Endothelial cell (in vitro differentiated cells): ENCODE measurements around the gene AFF2. TPM values are rescaled to one million over a fixed set of nuclear protein-coding genes. Genes with fewer than 3 reads are reported as not detected.

Experiments used
- DNase-seq: peaks from one replicate; pipeline ENCODE4 v3.0.0; 2021; ENCODE audit warnings: low spot score
- H3K27ac Mint-ChIP-seq: one replicate; pipeline ENCODE4 v1.8.0; 2021; ENCODE audit warnings: mixed read lengths, inconsistent platforms; ENCODE audit not compliant: unreplicated experiment
- H3K27me3 Mint-ChIP-seq: one replicate; pipeline ENCODE4 v1.8.0; 2021; ENCODE audit warnings: mild to moderate bottlenecking, moderate library complexity, mixed read lengths, inconsistent platforms; ENCODE audit not compliant: unreplicated experiment
- H3K36me3 Mint-ChIP-seq: one replicate; pipeline ENCODE4 v1.8.0; 2021; ENCODE audit warnings: mild to moderate bottlenecking, low read depth, mixed read lengths, inconsistent platforms; ENCODE audit not compliant: unreplicated experiment
- H3K4me1 Mint-ChIP-seq: one replicate; pipeline ENCODE4 v1.8.0; 2021; ENCODE audit warnings: mild to moderate bottlenecking, mixed read lengths, inconsistent platforms; ENCODE audit not compliant: unreplicated experiment
- H3K4me3 Mint-ChIP-seq: one replicate; pipeline ENCODE4 v1.8.0; 2021; ENCODE audit warnings: mild to moderate bottlenecking, mixed read lengths, inconsistent platforms; ENCODE audit not compliant: unreplicated experiment
- H3K9me3 Mint-ChIP-seq: one replicate; pipeline ENCODE4 v1.8.0; 2021; ENCODE audit warnings: mixed read lengths, inconsistent platforms; ENCODE audit not compliant: unreplicated experiment
- total RNA-seq: library from RNA; stranded (reverse); fragmentation: NEBNext Ultra II Directional; extraction: Animal tissue kit (Norgen Biotek cat#: 25700); gene quantifications from one replicate; pipeline ENCODE4 v1.2.1, GENCODE V29; 2021; ENCODE audit not compliant: unreplicated experiment
- TF ChIP-seq, protein P1 (sequence below): fragments of 200-600 bp; sonication (generic); IDR thresholded peaks from one replicate; pipeline ENCODE4 v1.5.0; 2021; ENCODE audit warnings: antibody characterized with exemption; ENCODE audit not compliant: unreplicated experiment

AFF2 gene
- total RNA-seq, 1 donor from 2014 or later, result 9.3 TPM

DNA sequence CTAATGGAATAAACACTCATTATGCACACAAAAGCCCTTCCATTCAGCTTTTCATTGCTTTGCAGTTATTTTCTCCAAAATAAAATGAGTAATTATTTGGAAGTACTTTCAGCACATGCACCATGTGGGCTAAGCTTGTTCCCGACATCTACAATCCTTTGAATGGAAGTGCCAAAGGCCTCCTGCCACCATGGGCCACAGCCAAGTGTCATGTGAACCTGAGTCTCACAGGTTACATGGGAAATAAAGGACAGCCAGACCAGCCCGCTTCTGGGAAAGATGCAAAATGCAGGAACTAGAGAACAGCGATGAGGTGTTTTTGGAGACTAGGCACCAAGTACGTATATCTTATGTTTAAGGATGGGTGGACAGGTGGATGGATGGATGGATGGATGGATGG, 181.8 kb downstream of the AFF2 start:
- no peak overlapping the region for H3K4me3 Mint-ChIP-seq
- no peaks in the 10 kb centered on the region for H3K9me3 Mint-ChIP-seq
- TF ChIP-seq, protein P1, sequence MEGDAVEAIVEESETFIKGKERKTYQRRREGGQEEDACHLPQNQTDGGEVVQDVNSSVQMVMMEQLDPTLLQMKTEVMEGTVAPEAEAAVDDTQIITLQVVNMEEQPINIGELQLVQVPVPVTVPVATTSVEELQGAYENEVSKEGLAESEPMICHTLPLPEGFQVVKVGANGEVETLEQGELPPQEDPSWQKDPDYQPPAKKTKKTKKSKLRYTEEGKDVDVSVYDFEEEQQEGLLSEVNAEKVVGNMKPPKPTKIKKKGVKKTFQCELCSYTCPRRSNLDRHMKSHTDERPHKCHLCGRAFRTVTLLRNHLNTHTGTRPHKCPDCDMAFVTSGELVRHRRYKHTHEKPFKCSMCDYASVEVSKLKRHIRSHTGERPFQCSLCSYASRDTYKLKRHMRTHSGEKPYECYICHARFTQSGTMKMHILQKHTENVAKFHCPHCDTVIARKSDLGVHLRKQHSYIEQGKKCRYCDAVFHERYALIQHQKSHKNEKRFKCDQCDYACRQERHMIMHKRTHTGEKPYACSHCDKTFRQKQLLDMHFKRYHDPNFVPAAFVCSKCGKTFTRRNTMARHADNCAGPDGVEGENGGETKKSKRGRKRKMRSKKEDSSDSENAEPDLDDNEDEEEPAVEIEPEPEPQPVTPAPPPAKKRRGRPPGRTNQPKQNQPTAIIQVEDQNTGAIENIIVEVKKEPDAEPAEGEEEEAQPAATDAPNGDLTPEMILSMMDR, result no peak
- DNase-seq, result no peak
- H3K4me1 Mint-ChIP-seq, result peaks cover 3% of the 10 kb centered on the region
- no peaks in the 10 kb centered on the region for H3K27me3 Mint-ChIP-seq
- no peak overlapping the region for H3K27ac Mint-ChIP-seq
- H3K36me3 Mint-ChIP-seq, result no peaks in the 10 kb centered on the region

DNA sequence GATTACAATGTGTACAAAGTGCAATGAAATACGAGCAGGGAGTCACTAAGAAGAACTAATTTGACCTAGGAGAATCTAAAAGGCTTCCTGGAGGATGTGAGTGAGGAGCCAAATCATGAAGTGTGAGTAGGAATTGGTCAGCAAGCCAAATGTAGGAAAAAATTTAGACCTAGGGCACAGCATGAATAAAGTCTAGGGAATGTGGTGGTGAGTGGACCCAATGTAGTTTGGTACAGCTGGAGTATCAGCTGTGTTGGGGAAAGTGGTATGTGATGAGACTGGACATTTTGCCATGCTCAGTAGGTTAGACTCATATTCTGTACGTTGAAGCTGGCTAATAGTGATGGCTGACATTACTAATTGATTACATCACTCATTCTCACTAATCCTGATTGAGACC, 191.0 kb downstream of the AFF2 start:
- no peak overlapping the region for H3K27ac Mint-ChIP-seq
- no peak overlapping the region for H3K4me3 Mint-ChIP-seq
- TF ChIP-seq, protein P1, result no peak
- no peaks in the 10 kb centered on the region for H3K27me3 Mint-ChIP-seq
- no peak for DNase-seq
- no peaks in the 10 kb centered on the region for H3K9me3 Mint-ChIP-seq
- H3K4me1 Mint-ChIP-seq, result no peaks in the 10 kb centered on the region
- no peaks in the 10 kb centered on the region for H3K36me3 Mint-ChIP-seq

DNA sequence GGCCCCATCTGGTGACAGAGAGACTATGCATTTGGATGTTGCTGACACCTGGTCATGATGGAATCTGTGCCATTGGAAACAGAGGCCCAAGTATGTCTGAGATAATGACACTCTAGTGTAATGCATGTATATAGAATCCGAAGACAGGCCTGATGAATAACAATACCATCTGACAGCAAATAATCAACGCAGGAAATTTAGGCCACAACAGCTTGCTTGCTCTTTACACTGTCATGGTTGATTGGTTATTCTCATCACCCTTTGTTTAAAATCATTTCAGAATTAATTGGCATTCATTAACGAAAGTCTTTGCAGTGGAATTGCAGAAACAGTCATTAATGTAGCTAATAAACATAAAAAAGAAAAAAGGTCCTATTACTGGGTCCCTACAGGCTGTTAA, 194.8 kb downstream of the AFF2 start:
- no peak overlapping the region for H3K27ac Mint-ChIP-seq
- H3K36me3 Mint-ChIP-seq, result no peaks in the 10 kb centered on the region
- H3K4me1 Mint-ChIP-seq, result no peaks in the 10 kb centered on the region
- H3K27me3 Mint-ChIP-seq, result no peaks in the 10 kb centered on the region
- no peaks in the 10 kb centered on the region for H3K9me3 Mint-ChIP-seq
- DNase-seq, result no peak
- TF ChIP-seq, protein P1, result no peak
- H3K4me3 Mint-ChIP-seq, result no peak overlapping the region

DNA sequence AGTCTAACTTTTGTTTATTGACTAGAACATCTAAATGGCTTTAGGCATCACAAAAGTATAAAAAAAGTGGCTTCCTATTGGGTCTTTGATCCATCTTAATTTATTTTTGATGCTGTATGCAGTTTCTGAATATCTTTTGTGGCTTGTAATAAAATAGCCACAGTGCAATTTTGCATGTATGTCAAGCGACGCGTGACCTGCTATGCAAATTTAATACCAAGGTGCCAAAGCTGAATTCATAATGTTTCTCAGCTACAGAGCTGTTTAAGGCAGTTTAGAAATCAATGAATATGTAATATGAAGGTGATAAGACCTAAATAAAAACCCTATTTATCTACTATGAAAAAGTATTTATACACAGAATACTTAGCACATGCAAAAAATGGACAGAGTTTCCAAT, 197.8 kb downstream of the AFF2 start:
- Mint-ChIP-seq H3K4me3 (no peak overlapping the region), H3K9me3 (no peaks in the 10 kb centered on the region)

DNA sequence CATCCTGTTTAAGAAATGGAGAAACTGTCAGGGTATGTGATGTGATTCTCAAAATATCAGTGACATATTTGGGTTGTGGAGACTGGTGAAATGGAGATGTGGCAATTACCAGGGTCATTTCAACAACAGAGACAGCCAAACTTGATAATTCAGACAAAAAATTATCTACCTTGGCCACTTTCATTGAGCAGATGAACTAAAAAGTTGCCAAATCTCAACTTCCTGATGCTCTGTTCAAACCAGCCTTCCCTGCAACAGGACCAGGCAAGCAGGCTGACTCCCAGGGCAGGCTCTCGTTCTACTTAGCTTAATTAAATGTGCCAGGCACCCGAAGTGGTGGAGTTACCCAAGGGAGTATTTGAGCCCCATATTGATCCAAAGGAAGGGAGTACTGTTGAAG, 199.6 kb downstream of the AFF2 start:
- no peak overlapping the region for H3K27ac Mint-ChIP-seq
- no peaks in the 10 kb centered on the region for H3K4me1 Mint-ChIP-seq
- no peaks in the 10 kb centered on the region for H3K27me3 Mint-ChIP-seq
- no peak for DNase-seq
- H3K9me3 Mint-ChIP-seq, result no peaks in the 10 kb centered on the region
- TF ChIP-seq, protein P1, result no peak
- no peak overlapping the region for H3K4me3 Mint-ChIP-seq
- no peaks in the 10 kb centered on the region for H3K36me3 Mint-ChIP-seq

More for the DNA sequence above, 197.8 kb downstream of the AFF2 start:
- DNase-seq, result no peak
- TF ChIP-seq, protein P1, result no peak
- Mint-ChIP-seq H3K27ac (no peak overlapping the region), H3K27me3 (no peaks in the 10 kb centered on the region), H3K36me3 (no peaks in the 10 kb centered on the region), H3K4me1 (no peaks in the 10 kb centered on the region)
